Psoas muscle (tissue), 8 donors: ENCODE data around the gene ACOX3. TPM values are rescaled to one million over a fixed set of nuclear protein-coding genes. Genes with fewer than 3 reads are reported as not detected.
"Not testable (repeated sequence)": the region's sequence is repeated elsewhere in the genome, so short reads cannot be mapped to it uniquely, and the experiment has no call there.

Experiments
- ATAC-seq, 4 donors: fragments of 200-7000 bp; cut with Tn5 transposase; one replicate each; pipeline ENCODE4 v1.9.1; 2020; ENCODE audit warnings: moderate library complexity in 3 of 4, mild to moderate bottlenecking in 2 of 4
- DNase-seq, 2 donors: peaks; one replicate each; pipeline ENCODE4 v3.0.0-alpha.2; 2020
- H3K27ac ChIP-seq: fragments of 200-600 bp; one replicate; pipeline ENCODE4 v1.8.0; 2022
- H3K27me3 ChIP-seq, 3 donors: fragments of 200-600 bp in 1 of 3; one replicate each; pipeline versions ENCODE4 v1.6.1 to v1.8.0; 2013 to 2022; ENCODE audit warnings: low read length in 2 of 3, mild to moderate bottlenecking in 2 of 3, moderate library complexity in 1 of 3; ENCODE audit not compliant: insufficient read depth in 3 of 3
- H3K36me3 ChIP-seq, 2 donors: fragments of 200-600 bp in 1 of 2; one replicate each; pipeline versions ENCODE4 v1.6.1 to v1.8.0; 2013 to 2022; ENCODE audit warnings: low read depth in 1 of 2, mild to moderate bottlenecking in 1 of 2, moderate library complexity in 1 of 2; ENCODE audit not compliant: insufficient read depth in 1 of 2
- H3K4me1 ChIP-seq: fragments of 200-600 bp; one replicate; pipeline ENCODE4 v1.8.0; 2022
- H3K4me3 ChIP-seq: fragments of 200-600 bp; one replicate; pipeline ENCODE4 v1.8.0; 2022; ENCODE audit warnings: mild to moderate bottlenecking
- H3K9me3 ChIP-seq: fragments of 200-600 bp; one replicate; pipeline ENCODE4 v1.8.0; 2022
- CTCF ChIP-seq: fragments of 200-600 bp; IDR thresholded peaks from one replicate; pipeline ENCODE4 v1.8.0; 2022; ENCODE audit warnings: antibody characterized with exemption
- WGBS, 3 donors: extraction: QIAGEN DNeasy Blood & Tissue Kit; methylation state at CpG; one replicate each; pipeline versions ENCODE4 v1.1.6 to v1.1.7; 2013; 5-methylcytosine and 5-hydroxymethylcytosine counted together
- intact Hi-C, 2 donors: fragments of 100-400 bp; cut with DNase I; formaldehyde crosslinking; loops; one replicate each; pipeline versions ENCODE4 v1.11.0 to v1.14.2; 2022
- polyA plus RNA-seq, 3 donors: library from polyadenylated mRNA; stranded (reverse); fragments of 200-250 nt; gene quantifications; one replicate each; pipeline ENCODE4 v1.2.3, GENCODE V29; 2013
- total RNA-seq, 4 donors: library from RNA; stranded (reverse); fragmentation: NEBNext Ultra II Directional in 2 of 4; extraction: Animal tissue kit (Norgen Biotek cat#: 25700) in 2 of 4; gene quantifications; one replicate each; pipeline versions ENCODE4 v1.2.1 to v1.2.4, GENCODE V29; 2021 to 2023
- donor health status: healthy with polysubstance abuse.
- donor health status: DM: no; HTN: no; CAD: no; lungs with moderate emphysema.
- donor health status: Bipolar disorder and iron deficiency.
- donor health status: healthy.
- donor health status: DM: yes; HTN: yes; CAD: no.
- donor health status: DM: no; HTN: no; CAD: no.
- donor health status: DM: no; HTN: no; CAD: no.
- donor health status: DM: yes; HTN: yes; CAD: no.

The ACOX3 gene
- total and polyA plus RNA-seq, 7 donors, result 5.6 to 18.8 (median 10.8) TPM

GRCh38 chr4:8409264-8410065 lies 31.1 kb downstream of the ACOX3 start:
- Histone ChIP-seq H3K4me3 (no peak overlapping the region), H3K4me1 (no peaks in the 10 kb centered on the region), H3K27ac (no peak overlapping the region), H3K9me3 (no peaks in the 10 kb centered on the region), H3K36me3 (peaks cover 0 to 73% of the 10 kb centered on the region in 2 donors), H3K27me3 (no peaks in the 10 kb centered on the region)
- no peak for TF ChIP-seq CTCF
- intact Hi-C loops, result no loop called here
- DNase-seq (peak in 1 of 2 donors; percentile 80), ATAC-seq (peak; percentile 24 to 54 (median 34))
- WGBS, 3 donors, result 61 to 79% (median 69%) methylated on average over 17 of the region's 17 CpGs

- no peak for DNase-seq
- no peaks in the 10 kb centered on the region for H3K9me3 ChIP-seq
- no peak for ATAC-seq
- H3K27me3 ChIP-seq, result no peaks in the 10 kb centered on the region
- H3K4me1 ChIP-seq, result peaks cover 3% of the 10 kb centered on the region
- no peak overlapping the region for H3K27ac ChIP-seq
- intact Hi-C loops, result no loop called here
- no peak overlapping the region for H3K4me3 ChIP-seq
- H3K36me3 ChIP-seq, result peaks cover 0 to 75% of the 10 kb centered on the region in 2 donors
- no peak for TF ChIP-seq CTCF
- WGBS, 3 donors, result 93 to 95% (median 94%) methylated on average over 9 of the region's 9 CpGs
Observed at GRCh38 chr4:8407756-8408155, 32.8 kb downstream of the ACOX3 start.

- intact Hi-C loops, result no loop called here
- H3K4me1 ChIP-seq, result peaks cover 7% of the 10 kb centered on the region
- DNase-seq (no peak), ATAC-seq (no peak)
- no peaks in the 10 kb centered on the region for H3K9me3 ChIP-seq
- no peak overlapping the region for H3K27ac ChIP-seq
- no peak overlapping the region for H3K4me3 ChIP-seq
- no peak for TF ChIP-seq CTCF
- 97 to 98% (median 97%) methylated on average over 14 of the region's 14 CpGs for WGBS, 3 donors
- H3K27me3 ChIP-seq, result no peaks in the 10 kb centered on the region
- H3K36me3 ChIP-seq, result peaks cover 0 to 72% of the 10 kb centered on the region in 2 donors
Observed at GRCh38 chr4:8407316-8407715, 33.2 kb downstream of the ACOX3 start.

GRCh38 chr4:8406887-8407286 lies 33.6 kb downstream of the ACOX3 start:
- H3K9me3 ChIP-seq, H3K27ac ChIP-seq, ATAC-seq, intact Hi-C loops, H3K4me3 ChIP-seq, H3K27me3 ChIP-seq: not testable (repeated sequence)
- peak; percentile 62 to 81 for DNase-seq
- Histone ChIP-seq H3K36me3 (peaks cover 0 to 68% of the 10 kb centered on the region in 2 donors), H3K4me1 (peaks cover 11% of the 10 kb centered on the region)
- 53 to 63% (median 55%) methylated on average over 7 of the region's 7 CpGs for WGBS, 3 donors
- peak; percentile 48 for TF ChIP-seq CTCF

GRCh38 chr4:8405516-8405875 lies 35.0 kb downstream of the ACOX3 start:
- 85 to 87% (median 85%) methylated on average over 9 of the region's 9 CpGs for WGBS, 3 donors
- no peak overlapping the region for H3K4me3 ChIP-seq
- peaks cover 0 to 59% of the 10 kb centered on the region in 2 donors for H3K36me3 ChIP-seq
- peaks cover 12% of the 10 kb centered on the region for H3K4me1 ChIP-seq
- intact Hi-C loops, result no loop called here
- DNase-seq, result peak in 1 of 2 donors; percentile 50
- no peak for ATAC-seq
- TF ChIP-seq CTCF, result no peak
- no peaks in the 10 kb centered on the region for H3K27me3 ChIP-seq
- no peaks in the 10 kb centered on the region for H3K9me3 ChIP-seq
- H3K27ac ChIP-seq, result no peak overlapping the region
